Measurements from ENCODE around the gene VGLL3.

Gene VGLL3

GRCh38 chr3:86950717-86951116, 40.2 kb downstream of the VGLL3 start:
- DNase-seq (ENCODE audit: low read depth in 3 of 3): no peak

GRCh38 chr3:86949850-86950249, 41.1 kb downstream of the VGLL3 start:
- no peak for DNase-seq (ENCODE audit: low read depth in 3 of 3)

- DNase-seq (ENCODE audit: low read depth in 3 of 3): no peak
Observed at GRCh38 chr3:86948822-86949221, 42.1 kb downstream of the VGLL3 start.

DNA sequence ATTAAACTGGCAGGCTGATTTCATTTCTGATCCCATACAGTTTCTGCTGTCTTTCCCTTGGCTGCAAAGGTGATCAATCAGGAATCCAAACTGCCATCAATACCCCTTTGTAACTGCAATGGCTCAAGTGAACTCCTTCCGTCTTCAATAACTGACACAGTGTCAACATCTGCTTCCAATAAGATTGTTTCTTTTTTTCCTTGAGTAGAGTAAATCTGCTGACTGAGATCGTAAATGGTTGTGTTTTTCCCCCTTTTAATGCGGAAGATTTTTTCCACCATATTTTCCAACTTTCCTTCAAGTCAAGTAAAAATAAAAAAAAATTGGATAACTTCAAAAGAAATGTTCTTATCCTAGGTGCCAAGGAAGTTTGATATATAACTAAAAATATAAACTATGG, 48.7 kb downstream of the VGLL3 start:
- DNase-seq (ENCODE audit: low read depth in 3 of 3): no peak

GRCh38 chr3:86938416-86939105, 52.4 kb downstream of the VGLL3 start:
- DNase-seq (ENCODE audit: low read depth in 3 of 3): no peak

DNA sequence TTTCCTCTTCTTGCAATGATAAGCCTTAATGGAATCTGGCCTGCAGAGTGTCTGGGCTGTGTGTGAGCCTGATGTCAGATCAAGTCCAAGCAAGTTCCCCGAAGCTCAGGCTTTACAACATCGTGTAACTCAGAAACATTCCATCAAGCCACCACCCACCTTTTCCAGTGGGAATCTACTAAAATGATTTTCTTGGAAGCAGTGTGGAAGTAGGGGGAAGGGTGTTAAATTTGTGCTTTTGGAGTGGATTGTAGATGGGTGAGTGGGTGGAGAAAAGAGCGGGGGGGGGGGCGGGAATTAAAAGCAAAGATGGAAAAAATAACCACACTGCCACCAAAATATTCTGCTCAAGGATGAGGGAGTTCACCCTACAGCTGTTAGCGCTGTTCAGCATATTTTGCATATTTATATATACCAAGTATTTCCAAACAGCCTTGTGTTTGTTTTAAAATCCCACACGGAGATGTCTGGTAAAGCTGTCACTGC, 53.6 kb downstream of the VGLL3 start:
- DNase-seq (ENCODE audit: low read depth in 3 of 3): no peak

DNA sequence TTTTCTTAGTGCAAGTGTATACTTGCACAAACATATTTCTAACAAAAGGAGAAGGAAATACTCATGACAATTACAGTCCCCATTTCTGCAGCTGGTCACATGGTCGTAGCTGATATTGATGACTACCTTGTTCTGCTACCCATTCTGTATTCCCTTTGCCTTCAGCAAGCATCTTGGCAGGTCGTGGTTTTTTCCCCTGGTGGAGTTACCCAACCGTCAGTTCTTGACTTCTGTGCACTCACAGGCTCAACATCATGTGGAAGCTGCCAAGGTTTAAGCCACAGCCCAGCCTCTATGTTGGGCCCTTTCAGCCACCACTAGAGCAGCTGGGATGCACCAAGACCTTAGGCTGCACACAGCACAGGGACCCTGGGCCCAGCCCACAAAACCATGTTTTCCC, 56.1 kb downstream of the VGLL3 start:
- DNase-seq (ENCODE audit: low read depth in 3 of 3): no peak

GRCh38 chr3:86930831-86931230, 60.1 kb downstream of the VGLL3 start:
- DNase-seq (ENCODE audit: low read depth in 3 of 3): no peak

GRCh38 chr3:86930181-86930580, 60.8 kb downstream of the VGLL3 start:
- DNase-seq (ENCODE audit: low read depth in 3 of 3): no peak

GRCh38 chr3:86929046-86929445, 61.9 kb downstream of the VGLL3 start:
- no peak for DNase-seq (ENCODE audit: low read depth in 3 of 3)

- no peak for DNase-seq (ENCODE audit: low read depth in 3 of 3)
Observed at GRCh38 chr3:86923071-86923491, 67.9 kb downstream of the VGLL3 start.

DNA sequence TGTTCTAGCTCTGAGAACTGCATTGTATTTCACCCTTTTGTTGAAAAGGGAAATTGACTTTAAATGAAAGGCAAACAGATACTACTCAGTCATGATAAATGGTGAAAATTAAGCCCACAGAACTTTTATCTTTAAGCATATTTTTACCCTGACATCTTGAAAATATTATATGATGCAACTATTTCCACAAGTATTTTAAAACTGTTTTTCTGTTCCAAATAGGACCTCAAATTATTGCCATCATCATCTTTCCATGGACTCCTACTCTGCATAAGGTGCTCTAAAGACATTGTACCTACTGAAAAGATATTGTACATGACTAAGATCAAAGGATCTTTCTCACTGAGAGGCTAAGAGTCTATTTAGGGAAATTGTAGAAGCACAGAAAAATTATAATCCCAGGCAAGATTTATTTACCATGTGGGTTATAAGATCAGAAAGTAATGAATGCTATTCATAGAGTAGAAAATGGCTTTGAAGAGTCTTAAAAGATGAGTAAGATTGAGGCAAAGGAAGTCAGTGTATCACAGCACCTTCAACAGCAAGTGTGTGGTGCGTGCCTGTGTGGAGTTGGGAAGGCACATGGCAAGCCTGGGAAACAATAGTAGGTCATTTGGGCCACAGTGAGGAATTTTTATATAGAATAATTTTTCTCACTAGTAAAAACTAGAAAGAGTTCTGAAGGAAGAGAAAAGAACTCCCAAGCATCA, 68.8 kb downstream of the VGLL3 start:
- DNase-seq (ENCODE audit: low read depth in 3 of 3): no peak

DNA sequence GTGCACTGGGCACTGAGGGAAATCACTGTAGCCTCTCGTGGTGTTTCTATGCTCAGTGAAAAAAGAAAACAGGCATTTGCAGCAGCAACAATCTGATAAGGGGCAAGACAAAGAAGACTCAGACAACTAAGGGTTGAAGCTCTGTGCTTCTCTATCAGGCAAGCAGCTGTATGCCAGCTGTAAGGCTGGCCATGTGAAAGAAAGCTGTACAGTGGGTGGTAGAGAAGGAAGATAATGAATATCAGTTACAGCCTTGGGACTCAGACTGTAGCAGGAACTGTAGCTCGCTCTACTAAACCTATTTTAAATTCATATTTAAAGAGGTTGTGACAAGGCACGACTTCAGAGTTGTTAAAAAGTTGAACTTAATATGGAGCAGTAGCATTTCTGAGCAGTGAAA, 76.3 kb downstream of the VGLL3 start:
- no peak for DNase-seq (ENCODE audit: low read depth in 3 of 3)

GRCh38 chr3:86913160-86913559, 77.8 kb downstream of the VGLL3 start:
- DNase-seq (ENCODE audit: low read depth in 3 of 3): no peak

DNA sequence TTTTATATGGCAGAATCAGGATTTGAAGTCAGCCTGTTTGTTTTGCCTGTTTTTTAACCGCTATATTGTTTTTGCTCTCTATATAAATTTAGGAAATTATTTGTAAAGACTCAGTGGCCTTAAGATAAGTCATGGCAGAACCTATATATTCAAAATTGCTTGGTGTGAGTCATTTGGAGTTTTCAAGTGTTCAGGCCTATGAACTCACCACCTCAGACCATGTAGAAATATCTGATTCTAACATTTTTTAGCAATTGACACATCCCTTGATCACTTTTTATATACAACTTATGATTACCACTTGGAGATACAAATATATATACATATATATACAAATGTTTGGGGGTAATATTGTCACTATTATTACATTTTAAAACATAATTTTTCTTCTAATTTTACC, 95.7 kb downstream of the VGLL3 start:
- no peak for DNase-seq (ENCODE audit: low read depth in 3 of 3)

GRCh38 chr3:86890741-86891396, 100.1 kb downstream of the VGLL3 start:
- no peak for DNase-seq (ENCODE audit: low read depth in 3 of 3)
